Gastroesophageal sphincter (tissue), 3 donors: Measurements from ENCODE around the gene RAPGEF1.

ENCODE experiments used
- CTCF ChIP-seq, 4 experiments: fragments of 200-600 bp in 2 of 4; fragments of 450-650 bp in 2 of 4; sonication (generic) in 1 of 4; IDR thresholded peaks; one replicate each; pipeline ENCODE4 v1.5.1; 2017 to 2019; ENCODE audit warnings: antibody characterized with exemption in 4 of 4, mild to moderate bottlenecking in 2 of 4, moderate library complexity in 2 of 4
- EP300 ChIP-seq: sonication (generic); formaldehyde crosslinking; IDR thresholded peaks from one replicate; pipeline ENCODE4 v1.6.1; 2017; ENCODE audit warnings: antibody characterized with exemption, mild to moderate bottlenecking
- POLR2A ChIP-seq, 2 donors: fragments of 450-650 bp; IDR thresholded peaks; one replicate each; pipeline ENCODE4 v1.6.1; 2017; ENCODE audit warnings: antibody characterized with exemption in 2 of 2, mild to moderate bottlenecking in 2 of 2, moderate library complexity in 1 of 2
- POLR2AphosphoS5 ChIP-seq: sonication (generic); formaldehyde crosslinking; IDR thresholded peaks from one replicate; pipeline ENCODE4 v1.6.1; 2017; ENCODE audit warnings: antibody characterized with exemption

- TF ChIP-seq CTCF (IDR thresholded peaks at IDR 0.05) (no peak), POLR2A (IDR thresholded peaks at IDR 0.05) (no peak), POLR2AphosphoS5 (no peak), EP300 (no peak)
Measured at GRCh38 chr9:131621551-131622358, 118.1 kb downstream of the RAPGEF1 start.
